Activated naive CD4-positive, alpha-beta T cell treated with anti-CD3 and anti-CD28 coated beads, Interleukin-2, amount 10 ng/mL, durations not matched to agents 7 days and 5 days (primary cell): Measurements from ENCODE around the gene TRIM60.
"Not testable (repeated sequence)": the region's sequence is repeated elsewhere in the genome, so short reads cannot be mapped to it uniquely, and the experiment has no call there.

Source experiments
- CTCF ChIA-PET: fragments of 350-600 bp; sonication (Branson Sonifier 250); formaldehyde crosslinking; loops from one replicate; lab custom pipeline; 2021; ENCODE audit warnings: antibody characterized with exemption; lab: Charles Lee
- DNase-seq: peaks from one replicate; pipeline ENCODE4 v3.0.0-alpha.2; 2020
- H3K27ac Mint-ChIP-seq: one replicate; pipeline ENCODE4 v1.8.0; 2021; ENCODE audit warnings: mild to moderate bottlenecking, moderate library complexity, mixed read lengths
- H3K27me3 Mint-ChIP-seq: one replicate; pipeline ENCODE4 v1.8.0; 2021; ENCODE audit warnings: mild to moderate bottlenecking, mixed read lengths
- H3K36me3 Mint-ChIP-seq: one replicate; pipeline ENCODE4 v1.8.0; 2021; ENCODE audit warnings: mixed read lengths
- H3K4me1 Mint-ChIP-seq: one replicate; pipeline ENCODE4 v1.8.0; 2021; ENCODE audit warnings: mixed read lengths
- H3K4me3 Mint-ChIP-seq: one replicate; pipeline ENCODE4 v1.8.0; 2021; ENCODE audit warnings: mild to moderate bottlenecking, moderate library complexity, mixed read lengths
- H3K9me3 Mint-ChIP-seq: one replicate; pipeline ENCODE4 v1.8.0; 2021; ENCODE audit warnings: mixed read lengths

The TRIM60 gene

GRCh38 chr4:165077034-165077578 is 45.3 kb downstream of the TRIM60 start:
- Mint-ChIP-seq H3K27ac (no peak overlapping the region), H3K9me3 (no peaks in the 10 kb centered on the region), H3K36me3 (peaks cover 14% of the 10 kb centered on the region), H3K4me3 (no peak overlapping the region), H3K4me1 (peaks cover 4% of the 10 kb centered on the region), H3K27me3 (no peaks in the 10 kb centered on the region)
- no peak for DNase-seq
- CTCF ChIA-PET = interaction anchor here (0.6 kb wide), 1 partner anchor 138 kb away, joined by 3 read pairs; no protein-coding TSS in a partner anchor

- no peak overlapping the region for H3K4me3 Mint-ChIP-seq
Measured at GRCh38 chr4:165079476-165079875, 47.7 kb downstream of the TRIM60 start.

GRCh38 chr4:165084787-165085186 is 53.0 kb downstream of the TRIM60 start:
- not testable (repeated sequence) for H3K4me1 Mint-ChIP-seq
- peaks cover 11% of the 10 kb centered on the region for H3K36me3 Mint-ChIP-seq

More at GRCh38 chr4:165079476-165079875, 47.7 kb downstream of the TRIM60 start:
- CTCF ChIA-PET = no interaction called here
- H3K4me1 Mint-ChIP-seq = peaks cover 4% of the 10 kb centered on the region
- peaks cover 14% of the 10 kb centered on the region for H3K36me3 Mint-ChIP-seq
- DNase-seq = no peak
- no peak overlapping the region for H3K27ac Mint-ChIP-seq
- no peaks in the 10 kb centered on the region for H3K9me3 Mint-ChIP-seq
- H3K27me3 Mint-ChIP-seq = no peaks in the 10 kb centered on the region

GRCh38 chr4:165085946-165086345 is 54.1 kb downstream of the TRIM60 start:
- no peak for DNase-seq
- Mint-ChIP-seq H3K36me3 (peaks cover 11% of the 10 kb centered on the region), H3K27ac (no peak overlapping the region), H3K27me3 (no peaks in the 10 kb centered on the region), H3K9me3 (no peaks in the 10 kb centered on the region), H3K4me3 (no peak overlapping the region), H3K4me1 (no peaks in the 10 kb centered on the region)
- CTCF ChIA-PET = no interaction called here

More at GRCh38 chr4:165084787-165085186, 53.0 kb downstream of the TRIM60 start:
- H3K27ac Mint-ChIP-seq, DNase-seq, H3K27me3 Mint-ChIP-seq, H3K4me3 Mint-ChIP-seq, H3K9me3 Mint-ChIP-seq, CTCF ChIA-PET: not testable (repeated sequence)

- Mint-ChIP-seq H3K4me1 (no peaks in the 10 kb centered on the region), H3K9me3 (no peaks in the 10 kb centered on the region), H3K36me3 (peaks cover 10% of the 10 kb centered on the region), H3K4me3 (no peak overlapping the region), H3K27me3 (no peaks in the 10 kb centered on the region), H3K27ac (no peak overlapping the region)
- DNase-seq = no peak
- CTCF ChIA-PET = interaction anchor here (1.7 kb wide), 1 partner anchor 8 kb away, joined by 4 read pairs; no protein-coding TSS in a partner anchor
Measured at GRCh38 chr4:165088366-165088765, 56.6 kb downstream of the TRIM60 start.
